GM21360 (cell line): ENCODE data around the gene STAB1.

Source experiments
- ATAC-seq: cut with Tn5 transposase; IDR thresholded peaks from one replicate; pipeline ENCODE4 v1.9.1; 2021; ENCODE audit warnings: mild to moderate bottlenecking, moderate library complexity; ENCODE audit not compliant: unreplicated experiment

Gene STAB1

GRCh38 chr3:52503788-52504424 lies 8.8 kb downstream of the STAB1 start:
- no peak for ATAC-seq

- ATAC-seq, result no peak
Measured at GRCh38 chr3:52504977-52505376, 9.8 kb downstream of the STAB1 start.

GRCh38 chr3:52506266-52506966 lies 11.3 kb downstream of the STAB1 start:
- ATAC-seq, result no peak

- no peak for ATAC-seq
Measured at GRCh38 chr3:52507359-52507758, 12.2 kb downstream of the STAB1 start.

- no peak for ATAC-seq
Measured at GRCh38 chr3:52509753-52510328, 14.7 kb downstream of the STAB1 start.

- no peak for ATAC-seq
Measured at GRCh38 chr3:52511509-52511908, 16.4 kb downstream of the STAB1 start.

- no peak for ATAC-seq
Measured at GRCh38 chr3:52512105-52512504, 17.0 kb downstream of the STAB1 start.

- no peak for ATAC-seq
Measured at GRCh38 chr3:52512727-52513126, 17.6 kb downstream of the STAB1 start.

GRCh38 chr3:52513281-52513680 lies 18.1 kb downstream of the STAB1 start:
- ATAC-seq, result no peak

GRCh38 chr3:52514576-52514975 lies 19.4 kb downstream of the STAB1 start:
- no peak for ATAC-seq

- no peak for ATAC-seq
Measured at GRCh38 chr3:52515192-52515591, 20.1 kb downstream of the STAB1 start.

- no peak for ATAC-seq
Measured at GRCh38 chr3:52516509-52517195, 21.5 kb downstream of the STAB1 start.

GRCh38 chr3:52517796-52518722 lies 22.9 kb downstream of the STAB1 start:
- no peak for ATAC-seq

- no peak for ATAC-seq
Measured at GRCh38 chr3:52518723-52519444, 23.7 kb downstream of the STAB1 start.

GRCh38 chr3:52519445-52520140 lies 24.5 kb downstream of the STAB1 start:
- no peak for ATAC-seq

- ATAC-seq, result no peak
Measured at GRCh38 chr3:52520141-52520667, 25.1 kb downstream of the STAB1 start.

GRCh38 chr3:52520716-52521487 lies 25.8 kb downstream of the STAB1 start:
- no peak for ATAC-seq

GRCh38 chr3:52521488-52521824 lies 26.3 kb downstream of the STAB1 start:
- ATAC-seq, result no peak
